K562 (cell line): Measurements from ENCODE around the gene RALGAPB. TPM values are rescaled to one million over a fixed set of nuclear protein-coding genes. Genes with fewer than 3 reads are reported as not detected.

Experiments used
- CEBPB ChIP-seq: fragments of 450-650 bp; IDR thresholded peaks from 2 replicates; pipeline ENCODE4 v1.6.1; 2016; ENCODE audit warnings: missing genetic modification characterization, missing compliant biosample characterization
- LEF1 ChIP-seq: fragments of 450-650 bp; IDR thresholded peaks from 2 replicates; pipeline ENCODE4 v1.6.1; 2016; ENCODE audit warnings: mild to moderate bottlenecking
- MAFG ChIP-seq: fragments of 450-650 bp; conservative IDR thresholded peaks from 2 replicates; pipeline ENCODE4 v1.6.1; 2016; ENCODE audit warnings: missing genetic modification characterization, missing compliant biosample characterization
- MCM2 ChIP-seq: fragments of 450-650 bp; IDR thresholded peaks from 2 replicates; pipeline ENCODE4 v1.6.1; 2017; ENCODE audit warnings: low read depth, mild to moderate bottlenecking
- MEIS2 ChIP-seq: fragments of 450-650 bp; IDR thresholded peaks from 2 replicates; pipeline ENCODE4 v1.6.1; 2014; ENCODE audit warnings: mild to moderate bottlenecking; ENCODE audit not compliant: partially characterized antibody
- MXI1 ChIP-seq: IDR thresholded peaks from 2 replicates; pipeline ENCODE4 v1.6.1; 2011; ENCODE audit warnings: low read depth, mild to moderate bottlenecking, improper control_type of control experiment, low read length
- PCBP1 ChIP-seq: fragments of 200-400 bp; formaldehyde crosslinking; IDR thresholded peaks from 2 replicates; pipeline ENCODE4 v1.6.1; 2018; ENCODE audit warnings: mild to moderate bottlenecking, low read depth, low read length; ENCODE audit not compliant: poor library complexity, severe bottlenecking
- PTRF ChIP-seq: fragments of 450-650 bp; IDR thresholded peaks from 2 replicates; pipeline ENCODE4 v1.6.1; 2016; ENCODE audit warnings: mild to moderate bottlenecking, missing genetic modification characterization, missing compliant biosample characterization
- RB1 ChIP-seq: fragments of 450-650 bp; IDR thresholded peaks from 2 replicates; pipeline ENCODE4 v1.6.1; 2017; ENCODE audit warnings: low read depth, mild to moderate bottlenecking
- RFX7 ChIP-seq: fragments of 250-450 bp; sonication (Bioruptor Pico); IDR thresholded peaks from 2 replicates; pipeline ENCODE4 v1.5.1; 2021; ENCODE audit warnings: mild to moderate bottlenecking
- STAT5B ChIP-seq: fragments of 250-450 bp; sonication (Bioruptor Pico); IDR thresholded peaks from 2 replicates; pipeline ENCODE4 v1.8.0; 2021; ENCODE audit warnings: mild to moderate bottlenecking, inconsistent platforms
- ZNF212 ChIP-seq: fragments of 450-650 bp; formaldehyde crosslinking; IDR thresholded peaks from 2 replicates; pipeline ENCODE4 v1.4.0; 2020; ENCODE audit warnings: mild to moderate bottlenecking
- ZNF316 ChIP-seq: fragments of 450-650 bp; IDR thresholded peaks from 2 replicates; pipeline ENCODE4 v1.6.1; 2016
- ZNF384 ChIP-seq: IDR thresholded peaks from 2 replicates; pipeline ENCODE4 v1.6.1; 2012; ENCODE audit warnings: low read depth, low read length, improper control_type of control experiment
- ZNF584 ChIP-seq: fragments of 200-800 bp; sonication (Bioruptor generic); IDR thresholded peaks from 2 replicates; pipeline ENCODE4 v1.6.1; 2016; ENCODE audit warnings: low read depth, mild to moderate bottlenecking, missing genetic modification characterization, missing compliant biosample characterization
- ZNF668 ChIP-seq: fragments of 250-450 bp; sonication (Bioruptor Pico); IDR thresholded peaks from 2 replicates; pipeline ENCODE4 v1.8.0; 2022; ENCODE audit warnings: mild to moderate bottlenecking, inconsistent platforms
- ZNF830 ChIP-seq: fragments of 250-450 bp; sonication (Bioruptor Pico); IDR thresholded peaks from 2 replicates; pipeline ENCODE4 v1.5.0; 2021; ENCODE audit warnings: mild to moderate bottlenecking
- ZZZ3 ChIP-seq: fragments of 450-650 bp; IDR thresholded peaks from 2 replicates; pipeline ENCODE4 v1.6.1; 2016; ENCODE audit warnings: antibody characterized with exemption, mild to moderate bottlenecking, moderate library complexity
- polyA plus RNA-seq, 8 experiments: library from polyadenylated mRNA; depleted of rRNA in 4 of 8; stranded (reverse) in 5 of 8; unstranded in 3 of 8; fragments of >200 nt; fragmentation: Nextera tagmentation in 2 of 8; fragmentation: Illumina TruSeq in 1 of 8; extraction: Ambion mirVana in 2 of 8; extraction: Trizol in 1 of 8; gene quantifications; 2 replicates each; pipeline versions ENCODE4 v1.2.1 to v1.2.3, GENCODE V29; 2011 to 2014; ENCODE audit warnings: inconsistent platforms in 1 of 8, missing spikeins in 1 of 8
- total RNA-seq, 7 experiments: library from RNA; depleted of rRNA in 6 of 7; stranded (reverse); fragments of >200 nt in 6 of 7; fragmentation: Illumina TruSeq in 2 of 7; extraction: Trizol in 2 of 7; gene quantifications; 2 replicates each; pipeline versions ENCODE4 v1.2.1 to v1.2.3, GENCODE V29; 2011 to 2021; ENCODE audit warnings: low replicate concordance in 1 of 7
- TF ChIP-seq, protein P1 (sequence below): fragments of 150-350 bp; conservative IDR thresholded peaks from 2 replicates; pipeline ENCODE4 v1.6.1; 2014; ENCODE audit warnings: low read length
- TF ChIP-seq, protein P2 (sequence below): sonication (generic); formaldehyde crosslinking; IDR thresholded peaks from 2 replicates; pipeline ENCODE4 v1.8.1; 2023; ENCODE audit warnings: mild to moderate bottlenecking, missing genetic modification reagents
- TF ChIP-seq, protein P3 (sequence below): sonication (generic); formaldehyde crosslinking; IDR thresholded peaks from 2 replicates; pipeline ENCODE4 v1.8.0; 2022; ENCODE audit warnings: missing genetic modification reagents, mild to moderate bottlenecking, borderline replicate concordance
- TF ChIP-seq, protein P4 (sequence below): fragments of 150-350 bp; IDR thresholded peaks from 2 replicates; pipeline ENCODE4 v1.6.1; 2014; ENCODE audit warnings: low read depth, mild to moderate bottlenecking, low read length, borderline replicate concordance

The RALGAPB gene
- total and polyA plus RNA-seq, 9 of the 15 experiments (the other 6 are each of a cell fraction or from before 2014, with no cell fraction given), result 4.3 to 25.6 (median 13.6) TPM

DNA sequence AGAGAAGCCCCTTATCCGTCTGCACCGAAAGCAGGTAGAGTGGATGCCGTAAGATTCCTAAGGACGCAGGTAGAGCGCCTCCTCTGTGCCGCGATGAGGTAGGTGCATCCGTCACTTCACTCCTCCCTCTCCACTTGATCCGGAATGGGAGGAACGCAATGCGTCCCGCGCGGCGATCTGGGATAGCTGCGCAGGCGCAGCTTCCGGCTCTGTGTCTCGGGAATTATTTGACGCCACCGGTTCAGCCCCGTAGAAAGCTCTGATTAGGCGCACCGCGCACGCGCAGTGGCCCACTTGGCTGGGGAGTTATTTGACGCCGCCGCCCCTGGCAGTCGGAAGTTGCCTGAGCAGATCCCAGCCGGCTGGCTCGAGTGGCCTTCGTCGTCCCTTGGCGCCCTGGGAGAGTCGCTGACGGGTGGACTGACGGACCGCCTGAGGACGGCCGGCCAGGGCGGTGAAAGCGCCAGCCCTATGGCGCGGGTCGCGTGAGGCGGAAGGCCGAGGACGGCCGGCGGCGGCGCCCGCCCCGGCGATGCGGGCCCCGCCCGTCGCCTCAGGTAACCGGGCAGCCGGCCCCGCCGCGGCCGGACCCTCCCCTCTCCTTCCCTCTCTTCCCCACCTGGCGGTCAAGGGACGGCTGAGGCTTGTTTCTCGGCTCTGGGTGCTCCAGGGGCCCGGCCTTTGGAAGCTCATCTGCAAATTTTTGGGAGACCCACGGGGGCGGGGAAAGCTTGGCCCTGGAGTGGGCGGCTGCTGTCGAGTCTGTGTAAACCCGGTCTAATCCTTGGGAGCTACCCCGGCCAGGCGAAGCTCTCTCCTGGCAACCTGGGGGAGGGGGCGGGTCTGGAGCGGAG is at the start of gene RALGAPB (continued):
- TF ChIP-seq, protein P1, sequence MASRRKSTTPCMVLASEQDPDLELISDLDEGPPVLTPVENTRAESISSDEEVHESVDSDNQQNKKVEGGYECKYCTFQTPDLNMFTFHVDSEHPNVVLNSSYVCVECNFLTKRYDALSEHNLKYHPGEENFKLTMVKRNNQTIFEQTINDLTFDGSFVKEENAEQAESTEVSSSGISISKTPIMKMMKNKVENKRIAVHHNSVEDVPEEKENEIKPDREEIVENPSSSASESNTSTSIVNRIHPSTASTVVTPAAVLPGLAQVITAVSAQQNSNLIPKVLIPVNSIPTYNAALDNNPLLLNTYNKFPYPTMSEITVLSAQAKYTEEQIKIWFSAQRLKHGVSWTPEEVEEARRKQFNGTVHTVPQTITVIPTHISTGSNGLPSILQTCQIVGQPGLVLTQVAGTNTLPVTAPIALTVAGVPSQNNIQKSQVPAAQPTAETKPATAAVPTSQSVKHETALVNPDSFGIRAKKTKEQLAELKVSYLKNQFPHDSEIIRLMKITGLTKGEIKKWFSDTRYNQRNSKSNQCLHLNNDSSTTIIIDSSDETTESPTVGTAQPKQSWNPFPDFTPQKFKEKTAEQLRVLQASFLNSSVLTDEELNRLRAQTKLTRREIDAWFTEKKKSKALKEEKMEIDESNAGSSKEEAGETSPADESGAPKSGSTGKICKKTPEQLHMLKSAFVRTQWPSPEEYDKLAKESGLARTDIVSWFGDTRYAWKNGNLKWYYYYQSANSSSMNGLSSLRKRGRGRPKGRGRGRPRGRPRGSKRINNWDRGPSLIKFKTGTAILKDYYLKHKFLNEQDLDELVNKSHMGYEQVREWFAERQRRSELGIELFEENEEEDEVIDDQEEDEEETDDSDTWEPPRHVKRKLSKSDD, result no peak
- TF ChIP-seq MCM2, result no peak
- TF ChIP-seq PCBP1, result no peak
- no peak for TF ChIP-seq MAFG (tag)
- no peak for TF ChIP-seq ZNF384
- no peak for TF ChIP-seq ZNF830
- TF ChIP-seq, protein P2, sequence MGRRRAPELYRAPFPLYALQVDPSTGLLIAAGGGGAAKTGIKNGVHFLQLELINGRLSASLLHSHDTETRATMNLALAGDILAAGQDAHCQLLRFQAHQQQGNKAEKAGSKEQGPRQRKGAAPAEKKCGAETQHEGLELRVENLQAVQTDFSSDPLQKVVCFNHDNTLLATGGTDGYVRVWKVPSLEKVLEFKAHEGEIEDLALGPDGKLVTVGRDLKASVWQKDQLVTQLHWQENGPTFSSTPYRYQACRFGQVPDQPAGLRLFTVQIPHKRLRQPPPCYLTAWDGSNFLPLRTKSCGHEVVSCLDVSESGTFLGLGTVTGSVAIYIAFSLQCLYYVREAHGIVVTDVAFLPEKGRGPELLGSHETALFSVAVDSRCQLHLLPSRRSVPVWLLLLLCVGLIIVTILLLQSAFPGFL (CRISPR knock-in tag), result no peak
- TF ChIP-seq LEF1, result no peak
- no peak for TF ChIP-seq ZNF212 (CRISPR knock-in tag)
- no peak for TF ChIP-seq CEBPB (tag)
- peak; percentile 87 for TF ChIP-seq RB1
- TF ChIP-seq ZNF584, result no peak
- TF ChIP-seq, protein P3, sequence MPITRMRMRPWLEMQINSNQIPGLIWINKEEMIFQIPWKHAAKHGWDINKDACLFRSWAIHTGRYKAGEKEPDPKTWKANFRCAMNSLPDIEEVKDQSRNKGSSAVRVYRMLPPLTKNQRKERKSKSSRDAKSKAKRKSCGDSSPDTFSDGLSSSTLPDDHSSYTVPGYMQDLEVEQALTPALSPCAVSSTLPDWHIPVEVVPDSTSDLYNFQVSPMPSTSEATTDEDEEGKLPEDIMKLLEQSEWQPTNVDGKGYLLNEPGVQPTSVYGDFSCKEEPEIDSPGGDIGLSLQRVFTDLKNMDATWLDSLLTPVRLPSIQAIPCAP (CRISPR knock-in tag), result no peak
- TF ChIP-seq, protein P4, sequence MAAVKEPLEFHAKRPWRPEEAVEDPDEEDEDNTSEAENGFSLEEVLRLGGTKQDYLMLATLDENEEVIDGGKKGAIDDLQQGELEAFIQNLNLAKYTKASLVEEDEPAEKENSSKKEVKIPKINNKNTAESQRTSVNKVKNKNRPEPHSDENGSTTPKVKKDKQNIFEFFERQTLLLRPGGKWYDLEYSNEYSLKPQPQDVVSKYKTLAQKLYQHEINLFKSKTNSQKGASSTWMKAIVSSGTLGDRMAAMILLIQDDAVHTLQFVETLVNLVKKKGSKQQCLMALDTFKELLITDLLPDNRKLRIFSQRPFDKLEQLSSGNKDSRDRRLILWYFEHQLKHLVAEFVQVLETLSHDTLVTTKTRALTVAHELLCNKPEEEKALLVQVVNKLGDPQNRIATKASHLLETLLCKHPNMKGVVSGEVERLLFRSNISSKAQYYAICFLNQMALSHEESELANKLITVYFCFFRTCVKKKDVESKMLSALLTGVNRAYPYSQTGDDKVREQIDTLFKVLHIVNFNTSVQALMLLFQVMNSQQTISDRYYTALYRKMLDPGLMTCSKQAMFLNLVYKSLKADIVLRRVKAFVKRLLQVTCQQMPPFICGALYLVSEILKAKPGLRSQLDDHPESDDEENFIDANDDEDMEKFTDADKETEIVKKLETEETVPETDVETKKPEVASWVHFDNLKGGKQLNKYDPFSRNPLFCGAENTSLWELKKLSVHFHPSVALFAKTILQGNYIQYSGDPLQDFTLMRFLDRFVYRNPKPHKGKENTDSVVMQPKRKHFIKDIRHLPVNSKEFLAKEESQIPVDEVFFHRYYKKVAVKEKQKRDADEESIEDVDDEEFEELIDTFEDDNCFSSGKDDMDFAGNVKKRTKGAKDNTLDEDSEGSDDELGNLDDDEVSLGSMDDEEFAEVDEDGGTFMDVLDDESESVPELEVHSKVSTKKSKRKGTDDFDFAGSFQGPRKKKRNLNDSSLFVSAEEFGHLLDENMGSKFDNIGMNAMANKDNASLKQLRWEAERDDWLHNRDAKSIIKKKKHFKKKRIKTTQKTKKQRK, result no peak
- TF ChIP-seq MXI1, result peak; percentile 100
- no peak for TF ChIP-seq STAT5B
- no peak for TF ChIP-seq PTRF
- peak; percentile 97 for TF ChIP-seq MEIS2
- TF ChIP-seq ZNF316, result no peak
- no peak for TF ChIP-seq ZNF668 (CRISPR knock-in tag)
- no peak for TF ChIP-seq RFX7 (CRISPR knock-in tag)
- no peak for TF ChIP-seq ZZZ3
